PC-3 (cell line): ENCODE data around the gene ENDOG. TPM values are rescaled to one million over a fixed set of nuclear protein-coding genes. Genes with fewer than 3 reads are reported as not detected.
"Not testable (repeated sequence)": the region's sequence is repeated elsewhere in the genome, so short reads cannot be mapped to it uniquely, and the experiment has no call there.

ENCODE experiments used
- ATAC-seq: fragments of 200-7000 bp; cut with Tn5 transposase; 2 replicates; pipeline ENCODE4 v1.9.1; 2020; ENCODE audit warnings: mild to moderate bottlenecking, moderate library complexity
- BruUV-seq: library from RNA; stranded (reverse); fragments of 400-500 nt; replicated peaks from 2 replicates; lab custom pipeline; 2021; lab: Mats Ljungman, UMichigan
- CTCF ChIA-PET: fragments of 300-600 bp; sonication (Branson Sonifier 250); formaldehyde crosslinking; loops from one replicate; lab custom pipeline; 2022; ENCODE audit warnings: antibody characterized with exemption; lab: Charles Lee
- POLR2A ChIA-PET: fragments of 300-600 bp; sonication (Branson Sonifier 250); formaldehyde crosslinking; loops from one replicate; lab custom pipeline; 2022; ENCODE audit warnings: antibody characterized with exemption; ENCODE audit not compliant: unreplicated experiment; lab: Charles Lee
- DNase-seq: peaks from one replicate; pipeline ENCODE4 v3.0.0-alpha.2; 2015
- H2AFZ ChIP-seq: fragments of 300-600 bp; sonication (generic); 2 replicates; pipeline ENCODE4 v1.6.0; 2016; ENCODE audit warnings: antibody characterized with exemption, low read length
- H3F3A ChIP-seq: fragments of 300-600 bp; sonication (generic); one replicate; pipeline ENCODE4 v1.6.0; 2017; ENCODE audit warnings: antibody characterized with exemption, low read length, control low read depth, mild to moderate bottlenecking; ENCODE audit not compliant: unreplicated experiment
- H3K27ac ChIP-seq: fragments of 300-600 bp; sonication (generic); 2 replicates; pipeline ENCODE4 v1.5.1; 2016; ENCODE audit warnings: mild to moderate bottlenecking, low read length
- H3K27me3 ChIP-seq: fragments of 300-600 bp; sonication (generic); 2 replicates; pipeline ENCODE4 v1.6.1; 2016; ENCODE audit warnings: low read length, mixed read lengths
- H3K36me3 ChIP-seq: fragments of 300-600 bp; sonication (generic); 2 replicates; pipeline ENCODE4 v1.6.1; 2016; ENCODE audit warnings: low read depth, mixed run types, low read length, mixed read lengths
- H3K4me1 ChIP-seq: fragments of 300-600 bp; sonication (generic); 2 replicates; pipeline ENCODE4 v1.5.1; 2016; ENCODE audit warnings: low read length; ENCODE audit not compliant: insufficient read depth
- H3K4me2 ChIP-seq: fragments of 300-600 bp; sonication (generic); 2 replicates; pipeline ENCODE4 v1.6.0; 2016; ENCODE audit warnings: low read length
- H3K4me3 ChIP-seq: fragments of 300-600 bp; sonication (generic); 2 replicates; pipeline ENCODE4 v1.5.1; 2016; ENCODE audit warnings: mild to moderate bottlenecking, low read length, mixed read lengths
- H3K79me2 ChIP-seq: fragments of 300-600 bp; sonication (generic); 2 replicates; pipeline ENCODE4 v1.6.1; 2017; ENCODE audit warnings: low read length, mixed read lengths
- H3K9ac ChIP-seq: fragments of 300-600 bp; sonication (generic); 2 replicates; pipeline ENCODE4 v1.6.0; 2016; ENCODE audit warnings: mild to moderate bottlenecking, low read length
- H3K9me2 ChIP-seq: fragments of 300-600 bp; sonication (generic); replicated peaks from 2 replicates; pipeline ENCODE4 v1.6.1; 2016; ENCODE audit warnings: mixed run types, low read length, mixed read lengths
- H3K9me3 ChIP-seq: fragments of 300-600 bp; sonication (generic); 2 replicates; pipeline ENCODE4 v1.6.1; 2016; ENCODE audit warnings: low read length, mixed read lengths
- H4K20me1 ChIP-seq: fragments of 300-600 bp; sonication (generic); 2 replicates; pipeline ENCODE4 v1.6.1; 2016; ENCODE audit warnings: low read length, mixed read lengths
- EZH2 ChIP-seq: fragments of 300-600 bp; sonication (generic); IDR thresholded peaks from one replicate; pipeline ENCODE4 v1.6.1; 2017; ENCODE audit warnings: antibody characterized with exemption, mild to moderate bottlenecking, low read length; ENCODE audit not compliant: unreplicated experiment
- EZH2phosphoT487 ChIP-seq: fragments of 300-600 bp; sonication (generic); IDR thresholded peaks from 2 replicates; pipeline ENCODE4 v1.6.1; 2018; ENCODE audit warnings: mild to moderate bottlenecking, antibody characterized with exemption, low read length, borderline replicate concordance
- intact Hi-C: fragments of 100-400 bp; cut with micrococcal nuclease; formaldehyde crosslinking; loops from 2 replicates; pipeline ENCODE4 v1.9.0; 2023
- total RNA-seq: library from RNA; depleted of rRNA; stranded (reverse); fragments of >200 nt; gene quantifications from 2 replicates; pipeline ENCODE4 v1.2.3, GENCODE V29; 2014
- TF ChIP-seq, protein P1 (sequence below): fragments of 300-600 bp; sonication (generic); conservative IDR thresholded peaks from 2 replicates; pipeline ENCODE4 v1.5.1; 2017; ENCODE audit warnings: antibody characterized with exemption, low read depth, mild to moderate bottlenecking, low read length

Gene ENDOG
- total RNA-seq, 1 experiment from 2014 or later: 37.0 TPM

DNA sequence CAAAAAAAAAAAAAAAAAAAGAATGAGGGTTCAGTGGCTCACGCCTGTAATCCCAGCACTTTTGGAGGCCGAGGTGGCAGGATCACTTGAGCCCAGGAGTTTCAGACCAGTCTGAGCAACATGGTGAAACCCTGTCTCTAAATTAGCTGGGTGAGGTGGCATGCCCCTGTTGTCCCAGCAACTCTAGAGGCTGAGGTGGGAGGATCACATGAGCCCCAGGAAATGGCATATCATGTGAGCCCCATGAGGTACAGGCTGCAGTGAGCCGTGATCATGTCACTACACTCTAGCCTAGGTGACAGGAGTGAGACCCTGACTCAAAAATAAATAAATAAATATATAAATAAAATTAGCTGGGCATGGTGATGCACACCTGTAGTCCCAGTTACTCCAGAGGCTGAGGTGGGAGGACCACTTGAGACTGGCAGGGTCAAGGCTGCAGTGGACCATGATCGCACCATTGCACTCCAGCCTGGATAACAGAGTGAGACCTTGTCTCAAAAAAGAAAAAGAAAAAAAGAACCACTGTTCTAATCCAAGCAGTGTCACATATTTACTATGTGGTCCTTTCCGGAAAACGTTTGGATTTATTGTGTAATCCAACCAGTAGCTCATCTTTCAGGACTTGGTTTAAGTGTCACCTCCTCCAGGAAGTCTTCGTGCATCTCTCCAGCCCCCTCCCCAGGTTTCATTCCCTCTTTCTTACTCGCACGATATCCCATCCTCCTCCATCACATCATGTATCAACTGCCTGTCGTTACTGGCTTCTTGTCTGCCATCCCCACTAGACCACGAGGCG is 23.6 kb downstream of the ENDOG start:
- H3F3A ChIP-seq: no peaks in the 10 kb centered on the region
- no TSS peak for BruUV-seq
- no peaks in the 10 kb centered on the region for H3K9me3 ChIP-seq
- H3K27ac ChIP-seq: no peak overlapping the region
- CTCF ChIA-PET: interaction anchor here (0.6 kb wide), 1 partner anchor 196 kb away, joined by 3 read pairs; no protein-coding TSS in a partner anchor
- POLR2A ChIA-PET: no interaction called here
- H3K27me3 ChIP-seq: no peaks in the 10 kb centered on the region
- no peaks in the 10 kb centered on the region for H3K4me1 ChIP-seq
- H3K4me3 ChIP-seq: no peak overlapping the region
- ATAC-seq (no peak), DNase-seq (no peak)
- no peak overlapping the region for H3K9ac ChIP-seq
- H3K9me2 ChIP-seq: no peaks in the 10 kb centered on the region
- no peaks in the 10 kb centered on the region for H3K36me3 ChIP-seq
- no peaks in the 10 kb centered on the region for H4K20me1 ChIP-seq
- no peak overlapping the region for H2AFZ ChIP-seq
- TF ChIP-seq EZH2 (no peak), EZH2phosphoT487 (no peak)
- no peaks in the 10 kb centered on the region for H3K79me2 ChIP-seq
- no peak overlapping the region for H3K4me2 ChIP-seq
- intact Hi-C loops: no loop called here

DNA sequence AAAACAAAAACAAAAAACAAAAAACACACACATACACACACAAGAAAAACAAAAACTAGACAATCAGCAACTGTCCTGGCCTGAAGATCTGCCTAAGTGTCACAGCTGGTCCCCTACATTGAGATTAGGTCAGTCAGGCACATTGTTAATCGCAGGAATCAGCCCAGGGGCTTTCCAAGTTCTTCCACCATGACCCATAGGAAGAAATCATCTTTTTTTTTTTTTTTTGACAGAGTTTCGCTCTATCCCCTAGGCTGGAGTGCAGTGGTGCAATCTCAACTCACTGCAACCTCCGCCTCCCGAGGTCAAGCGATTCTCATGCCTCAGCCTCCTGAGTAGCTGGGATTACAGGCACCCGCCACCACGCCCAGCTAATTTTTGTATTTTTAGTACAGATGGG is 24.9 kb downstream of the ENDOG start:
- CTCF ChIA-PET, H3F3A ChIP-seq, H3K9me3 ChIP-seq, H3K4me1 ChIP-seq, intact Hi-C loops, H3K9ac ChIP-seq, H3K27me3 ChIP-seq, DNase-seq, H2AFZ ChIP-seq, H3K36me3 ChIP-seq, BruUV-seq, POLR2A ChIA-PET, H3K4me2 ChIP-seq, H3K4me3 ChIP-seq, H4K20me1 ChIP-seq, ATAC-seq, H3K27ac ChIP-seq, H3K79me2 ChIP-seq, H3K9me2 ChIP-seq: not testable (repeated sequence)

DNA sequence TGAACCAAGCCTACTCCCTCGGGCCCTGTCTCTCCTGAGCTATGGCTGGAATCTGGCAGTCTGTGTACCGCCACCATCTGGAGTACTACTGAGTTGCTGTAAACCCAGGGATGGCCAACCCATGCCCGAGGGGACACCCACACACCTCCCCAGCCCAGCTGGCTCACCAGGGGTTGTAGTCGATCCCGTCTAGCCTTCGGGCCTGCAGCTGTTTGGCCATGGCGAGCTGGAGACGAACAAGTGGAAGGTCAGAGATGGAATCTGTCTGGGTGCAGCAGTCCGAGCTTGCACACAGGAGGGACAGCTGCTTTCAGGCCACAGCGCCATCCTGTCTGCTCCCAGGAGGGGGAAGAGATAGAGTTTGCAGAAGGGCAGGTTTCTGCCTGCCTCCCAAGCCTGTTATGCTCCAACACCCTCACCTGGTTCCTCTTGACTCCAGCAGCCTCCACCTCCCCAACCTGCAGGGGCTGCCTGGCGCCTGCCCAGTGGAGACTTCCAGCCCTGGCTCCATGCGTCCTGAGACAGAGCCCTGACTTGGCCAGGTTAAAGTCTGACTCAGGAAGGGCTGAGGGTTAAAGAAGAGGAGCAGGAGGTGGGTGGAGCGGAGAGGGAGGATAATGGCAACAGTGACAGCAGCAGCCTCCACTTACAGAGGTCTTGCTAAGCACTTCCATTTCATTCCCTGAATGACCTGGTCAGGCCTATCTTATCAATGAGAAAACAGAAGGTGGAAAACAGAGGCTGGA is 27.1 kb downstream of the ENDOG start:
- ATAC-seq: no peak
- 0 out of 2 replicates have a peak overlapping the region, but pooled peaks have one; percentile 3 for H3K27ac ChIP-seq
- TF ChIP-seq EZH2: no peak
- no peak for TF ChIP-seq EZH2phosphoT487
- TF ChIP-seq, protein P1, sequence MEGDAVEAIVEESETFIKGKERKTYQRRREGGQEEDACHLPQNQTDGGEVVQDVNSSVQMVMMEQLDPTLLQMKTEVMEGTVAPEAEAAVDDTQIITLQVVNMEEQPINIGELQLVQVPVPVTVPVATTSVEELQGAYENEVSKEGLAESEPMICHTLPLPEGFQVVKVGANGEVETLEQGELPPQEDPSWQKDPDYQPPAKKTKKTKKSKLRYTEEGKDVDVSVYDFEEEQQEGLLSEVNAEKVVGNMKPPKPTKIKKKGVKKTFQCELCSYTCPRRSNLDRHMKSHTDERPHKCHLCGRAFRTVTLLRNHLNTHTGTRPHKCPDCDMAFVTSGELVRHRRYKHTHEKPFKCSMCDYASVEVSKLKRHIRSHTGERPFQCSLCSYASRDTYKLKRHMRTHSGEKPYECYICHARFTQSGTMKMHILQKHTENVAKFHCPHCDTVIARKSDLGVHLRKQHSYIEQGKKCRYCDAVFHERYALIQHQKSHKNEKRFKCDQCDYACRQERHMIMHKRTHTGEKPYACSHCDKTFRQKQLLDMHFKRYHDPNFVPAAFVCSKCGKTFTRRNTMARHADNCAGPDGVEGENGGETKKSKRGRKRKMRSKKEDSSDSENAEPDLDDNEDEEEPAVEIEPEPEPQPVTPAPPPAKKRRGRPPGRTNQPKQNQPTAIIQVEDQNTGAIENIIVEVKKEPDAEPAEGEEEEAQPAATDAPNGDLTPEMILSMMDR: no peak
- H3K9me2 ChIP-seq: no peaks in the 10 kb centered on the region
- no peaks in the 10 kb centered on the region for H4K20me1 ChIP-seq
- no peak overlapping the region for H2AFZ ChIP-seq
- H3K27me3 ChIP-seq: no peaks in the 10 kb centered on the region
- CTCF ChIA-PET: interaction anchor here (0.5 kb wide), 1 partner anchor 10 kb away, joined by 3 read pairs; no protein-coding TSS in a partner anchor
- no peak overlapping the region for H3K4me2 ChIP-seq
- no peak for DNase-seq
- H3K79me2 ChIP-seq: no peaks in the 10 kb centered on the region
- H3K9me3 ChIP-seq: no peaks in the 10 kb centered on the region
- no peaks in the 10 kb centered on the region for H3K36me3 ChIP-seq
- POLR2A ChIA-PET: no interaction called here
- no peaks in the 10 kb centered on the region for H3F3A ChIP-seq
- no peak overlapping the region for H3K4me3 ChIP-seq
- intact Hi-C loops: no loop called here
- no peaks in the 10 kb centered on the region for H3K4me1 ChIP-seq
- no peak overlapping the region for H3K9ac ChIP-seq
- BruUV-seq: no TSS peak
